Liver (tissue), 9 donors: ENCODE data around the gene RECK. TPM values are rescaled to one million over a fixed set of nuclear protein-coding genes. Genes with fewer than 3 reads are reported as not detected.

Experiments
- DNase-seq: peaks from one replicate; pipeline ENCODE4 v3.0.0-alpha.2; 2017; ENCODE audit warnings: low spot score
- H3K27ac ChIP-seq, 2 donors: one replicate each; pipeline ENCODE4 v1.7.0; 2013; ENCODE audit warnings: inconsistent platforms in 2 of 2, low read length in 2 of 2, control low read depth in 1 of 2, low read depth in 1 of 2, mild to moderate bottlenecking in 1 of 2
- H3K27me3 ChIP-seq, 4 donors: one replicate each; pipeline versions ENCODE4 v1.6.1 to v1.7.0; 2013; ENCODE audit warnings: low read length in 3 of 4, inconsistent platforms in 1 of 4, mild to moderate bottlenecking in 1 of 4, moderate library complexity in 1 of 4; ENCODE audit not compliant: control insufficient read depth in 4 of 4, insufficient read depth in 4 of 4
- H3K36me3 ChIP-seq, 4 donors: one replicate each; pipeline versions ENCODE4 v1.6.1 to v1.7.0; 2013; ENCODE audit warnings: low read length in 3 of 4, mild to moderate bottlenecking in 3 of 4, low read depth in 1 of 4, moderate library complexity in 1 of 4; ENCODE audit not compliant: control insufficient read depth in 4 of 4, insufficient read depth in 3 of 4
- H3K4me1 ChIP-seq, 4 donors: one replicate each; pipeline versions ENCODE4 v1.6.1 to v1.7.0; 2013; ENCODE audit warnings: low read length in 3 of 4, mild to moderate bottlenecking in 3 of 4, moderate library complexity in 1 of 4; ENCODE audit not compliant: control insufficient read depth in 4 of 4, insufficient read depth in 4 of 4
- H3K4me3 ChIP-seq, 3 donors: one replicate each; pipeline versions ENCODE4 v1.6.1 to v1.7.0; 2013; ENCODE audit warnings: low read length in 3 of 3, control low read depth in 1 of 3, low read depth in 1 of 3, mild to moderate bottlenecking in 1 of 3
- H3K9ac ChIP-seq, 2 donors: one replicate each; pipeline ENCODE4 v1.7.0; 2013; ENCODE audit warnings: low read length in 2 of 2, mild to moderate bottlenecking in 2 of 2, moderate library complexity in 2 of 2, control low read depth in 1 of 2, low read depth in 1 of 2
- H3K9me3 ChIP-seq, 4 donors: one replicate each; pipeline versions ENCODE4 v1.6.1 to v1.7.0; 2013; ENCODE audit warnings: low read length in 3 of 4; ENCODE audit not compliant: control insufficient read depth in 4 of 4
- EGR1 ChIP-seq, 2 donors: IDR thresholded peaks; 2 replicates each; pipeline ENCODE4 v1.6.1; 2016 to 2018; ENCODE audit warnings: antibody characterized with exemption in 2 of 2, low read depth in 2 of 2
- FOXA1 ChIP-seq: IDR thresholded peaks from 2 replicates; pipeline ENCODE4 v1.6.1; 2016; ENCODE audit warnings: antibody characterized with exemption
- FOXA2 ChIP-seq: IDR thresholded peaks from 2 replicates; pipeline ENCODE4 v1.6.1; 2016; ENCODE audit warnings: antibody characterized with exemption
- GABPA ChIP-seq, 2 donors: IDR thresholded peaks in 1 of 2; conservative IDR thresholded peaks in 1 of 2; 2 replicates each; pipeline ENCODE4 v1.6.1; 2016; ENCODE audit warnings: antibody characterized with exemption in 2 of 2, mild to moderate bottlenecking in 1 of 2, moderate library complexity in 1 of 2
- HNF4G ChIP-seq: IDR thresholded peaks from 2 replicates; pipeline ENCODE4 v1.6.1; 2016; ENCODE audit warnings: antibody characterized with exemption
- JUND ChIP-seq, 2 donors: IDR thresholded peaks; 2 replicates each; pipeline ENCODE4 v1.6.1; 2016; ENCODE audit warnings: antibody characterized with exemption in 2 of 2
- NR2F2 ChIP-seq: IDR thresholded peaks from 2 replicates; pipeline ENCODE4 v1.6.1; 2016; ENCODE audit warnings: antibody characterized with exemption
- RAD21 ChIP-seq, 2 donors: IDR thresholded peaks; 2 replicates each; pipeline ENCODE4 v1.6.1; 2016; ENCODE audit warnings: antibody characterized with exemption in 2 of 2, mild to moderate bottlenecking in 2 of 2
- RXRA ChIP-seq, 2 donors: IDR thresholded peaks; 2 replicates each; pipeline ENCODE4 v1.6.1; 2017 to 2018; ENCODE audit warnings: antibody characterized with exemption in 2 of 2, mild to moderate bottlenecking in 1 of 2
- YY1 ChIP-seq: IDR thresholded peaks from 2 replicates; pipeline ENCODE4 v1.6.1; 2016; ENCODE audit warnings: antibody characterized with exemption, mild to moderate bottlenecking
- WGBS: extraction: QIAGEN DNeasy Blood & Tissue Kit; methylation state at CpG from one replicate; pipeline ENCODE4 v1.1.7; 2013; 5-methylcytosine and 5-hydroxymethylcytosine counted together
- polyA plus RNA-seq, 2 donors: library from polyadenylated mRNA; stranded (reverse) in 1 of 2; unstranded in 1 of 2; fragments of 200-250 nt in 1 of 2; fragments of >200 nt in 1 of 2; fragmentation: Nextera tagmentation in 1 of 2; extraction: Ambion mirVana in 1 of 2; gene quantifications; one replicate each; pipeline versions ENCODE4 v1.2.1 to v1.2.3, GENCODE V29; 2013 to 2015
- total RNA-seq, 2 donors: library from RNA; depleted of rRNA; stranded (reverse); fragments of >200 nt; gene quantifications; one replicate each; pipeline ENCODE4 v1.2.3, GENCODE V29; 2014
- TF ChIP-seq, protein P1 (sequence below): fragments of 150-350 bp; IDR thresholded peaks from 2 replicates; pipeline ENCODE4 v1.5.1; 2017; ENCODE audit warnings: improper control_type of control experiment, low read depth, low read length; ENCODE audit not compliant: missing input control
- TF ChIP-seq, protein P2 (sequence below): IDR thresholded peaks from 2 replicates; pipeline ENCODE4 v1.6.1; 2016; ENCODE audit warnings: antibody characterized with exemption, mild to moderate bottlenecking
- TF ChIP-seq, protein P3 (sequence below): IDR thresholded peaks from 2 replicates; pipeline ENCODE4 v1.6.1; 2016; ENCODE audit warnings: antibody characterized with exemption
- TF ChIP-seq, protein P4 (sequence below): IDR thresholded peaks from 2 replicates; pipeline ENCODE4 v1.6.1; 2016; ENCODE audit warnings: antibody characterized with exemption
- TF ChIP-seq, protein P5 (sequence below): IDR thresholded peaks from 2 replicates; pipeline ENCODE4 v1.6.1; 2016; ENCODE audit warnings: antibody characterized with exemption
- donor health status: healthy.
- donor health status: healthy.
- donor health status: healthy.
- donor health status: healthy.
- donor health status: healthy.

Gene RECK
- total and polyA plus RNA-seq, 4 donors, result 2.1 to 3.5 (median 2.3) TPM

DNA sequence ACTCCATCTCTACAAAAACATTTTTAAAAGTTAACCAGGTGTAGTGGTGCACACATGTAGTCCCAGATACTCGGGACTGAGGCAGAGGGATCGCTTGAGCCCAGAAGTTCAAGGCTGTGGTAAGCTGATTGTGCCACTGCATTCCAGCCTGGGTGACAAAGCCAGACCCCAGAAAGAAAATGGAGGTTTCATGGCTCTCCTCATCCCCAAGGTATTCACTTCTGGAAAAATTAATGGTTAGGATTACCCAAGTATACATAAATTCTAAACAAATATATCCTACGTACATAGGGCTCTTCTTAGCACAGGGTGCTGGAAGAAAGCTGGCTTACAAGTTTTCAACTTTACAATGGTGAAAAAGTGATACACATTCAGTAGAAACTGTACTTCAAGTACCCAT lies 18.6 kb upstream of the RECK start:
- no peaks in the 10 kb centered on the region for H3K4me1 ChIP-seq
- no peak overlapping the region for H3K27ac ChIP-seq
- H3K4me3 ChIP-seq, result no peak overlapping the region
- no peak for TF ChIP-seq GABPA (IDR thresholded peaks at IDR 0.05 in 1 of 2, conservative IDR thresholded peaks at IDR 0.05 in 1 of 2)
- TF ChIP-seq, protein P1, sequence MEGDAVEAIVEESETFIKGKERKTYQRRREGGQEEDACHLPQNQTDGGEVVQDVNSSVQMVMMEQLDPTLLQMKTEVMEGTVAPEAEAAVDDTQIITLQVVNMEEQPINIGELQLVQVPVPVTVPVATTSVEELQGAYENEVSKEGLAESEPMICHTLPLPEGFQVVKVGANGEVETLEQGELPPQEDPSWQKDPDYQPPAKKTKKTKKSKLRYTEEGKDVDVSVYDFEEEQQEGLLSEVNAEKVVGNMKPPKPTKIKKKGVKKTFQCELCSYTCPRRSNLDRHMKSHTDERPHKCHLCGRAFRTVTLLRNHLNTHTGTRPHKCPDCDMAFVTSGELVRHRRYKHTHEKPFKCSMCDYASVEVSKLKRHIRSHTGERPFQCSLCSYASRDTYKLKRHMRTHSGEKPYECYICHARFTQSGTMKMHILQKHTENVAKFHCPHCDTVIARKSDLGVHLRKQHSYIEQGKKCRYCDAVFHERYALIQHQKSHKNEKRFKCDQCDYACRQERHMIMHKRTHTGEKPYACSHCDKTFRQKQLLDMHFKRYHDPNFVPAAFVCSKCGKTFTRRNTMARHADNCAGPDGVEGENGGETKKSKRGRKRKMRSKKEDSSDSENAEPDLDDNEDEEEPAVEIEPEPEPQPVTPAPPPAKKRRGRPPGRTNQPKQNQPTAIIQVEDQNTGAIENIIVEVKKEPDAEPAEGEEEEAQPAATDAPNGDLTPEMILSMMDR, result no peak
- TF ChIP-seq, protein P2, sequence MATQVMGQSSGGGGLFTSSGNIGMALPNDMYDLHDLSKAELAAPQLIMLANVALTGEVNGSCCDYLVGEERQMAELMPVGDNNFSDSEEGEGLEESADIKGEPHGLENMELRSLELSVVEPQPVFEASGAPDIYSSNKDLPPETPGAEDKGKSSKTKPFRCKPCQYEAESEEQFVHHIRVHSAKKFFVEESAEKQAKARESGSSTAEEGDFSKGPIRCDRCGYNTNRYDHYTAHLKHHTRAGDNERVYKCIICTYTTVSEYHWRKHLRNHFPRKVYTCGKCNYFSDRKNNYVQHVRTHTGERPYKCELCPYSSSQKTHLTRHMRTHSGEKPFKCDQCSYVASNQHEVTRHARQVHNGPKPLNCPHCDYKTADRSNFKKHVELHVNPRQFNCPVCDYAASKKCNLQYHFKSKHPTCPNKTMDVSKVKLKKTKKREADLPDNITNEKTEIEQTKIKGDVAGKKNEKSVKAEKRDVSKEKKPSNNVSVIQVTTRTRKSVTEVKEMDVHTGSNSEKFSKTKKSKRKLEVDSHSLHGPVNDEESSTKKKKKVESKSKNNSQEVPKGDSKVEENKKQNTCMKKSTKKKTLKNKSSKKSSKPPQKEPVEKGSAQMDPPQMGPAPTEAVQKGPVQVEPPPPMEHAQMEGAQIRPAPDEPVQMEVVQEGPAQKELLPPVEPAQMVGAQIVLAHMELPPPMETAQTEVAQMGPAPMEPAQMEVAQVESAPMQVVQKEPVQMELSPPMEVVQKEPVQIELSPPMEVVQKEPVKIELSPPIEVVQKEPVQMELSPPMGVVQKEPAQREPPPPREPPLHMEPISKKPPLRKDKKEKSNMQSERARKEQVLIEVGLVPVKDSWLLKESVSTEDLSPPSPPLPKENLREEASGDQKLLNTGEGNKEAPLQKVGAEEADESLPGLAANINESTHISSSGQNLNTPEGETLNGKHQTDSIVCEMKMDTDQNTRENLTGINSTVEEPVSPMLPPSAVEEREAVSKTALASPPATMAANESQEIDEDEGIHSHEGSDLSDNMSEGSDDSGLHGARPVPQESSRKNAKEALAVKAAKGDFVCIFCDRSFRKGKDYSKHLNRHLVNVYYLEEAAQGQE, result no peak
- TF ChIP-seq NR2F2, result no peak
- TF ChIP-seq RAD21 (IDR thresholded peaks at IDR 0.05), result no peak
- no peak for TF ChIP-seq YY1
- TF ChIP-seq RXRA (IDR thresholded peaks at IDR 0.05), result no peak
- TF ChIP-seq, protein P3, sequence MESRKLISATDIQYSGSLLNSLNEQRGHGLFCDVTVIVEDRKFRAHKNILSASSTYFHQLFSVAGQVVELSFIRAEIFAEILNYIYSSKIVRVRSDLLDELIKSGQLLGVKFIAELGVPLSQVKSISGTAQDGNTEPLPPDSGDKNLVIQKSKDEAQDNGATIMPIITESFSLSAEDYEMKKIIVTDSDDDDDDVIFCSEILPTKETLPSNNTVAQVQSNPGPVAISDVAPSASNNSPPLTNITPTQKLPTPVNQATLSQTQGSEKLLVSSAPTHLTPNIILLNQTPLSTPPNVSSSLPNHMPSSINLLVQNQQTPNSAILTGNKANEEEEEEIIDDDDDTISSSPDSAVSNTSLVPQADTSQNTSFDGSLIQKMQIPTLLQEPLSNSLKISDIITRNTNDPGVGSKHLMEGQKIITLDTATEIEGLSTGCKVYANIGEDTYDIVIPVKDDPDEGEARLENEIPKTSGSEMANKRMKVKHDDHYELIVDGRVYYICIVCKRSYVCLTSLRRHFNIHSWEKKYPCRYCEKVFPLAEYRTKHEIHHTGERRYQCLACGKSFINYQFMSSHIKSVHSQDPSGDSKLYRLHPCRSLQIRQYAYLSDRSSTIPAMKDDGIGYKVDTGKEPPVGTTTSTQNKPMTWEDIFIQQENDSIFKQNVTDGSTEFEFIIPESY, result no peak
- TF ChIP-seq, protein P4, sequence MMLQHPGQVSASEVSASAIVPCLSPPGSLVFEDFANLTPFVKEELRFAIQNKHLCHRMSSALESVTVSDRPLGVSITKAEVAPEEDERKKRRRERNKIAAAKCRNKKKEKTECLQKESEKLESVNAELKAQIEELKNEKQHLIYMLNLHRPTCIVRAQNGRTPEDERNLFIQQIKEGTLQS, result no peak
- TF ChIP-seq JUND (IDR thresholded peaks at IDR 0.05), result no peak
- no peak for TF ChIP-seq FOXA1
- no peak for TF ChIP-seq HNF4G
- no peak for TF ChIP-seq FOXA2
- TF ChIP-seq EGR1 (IDR thresholded peaks at IDR 0.05; ENCODE audit: low read depth in 2 of 2), result no peak
- no peaks in the 10 kb centered on the region for H3K9me3 ChIP-seq
- peaks cover 0 to 5% (median 0%) of the 10 kb centered on the region in 4 donors for H3K27me3 ChIP-seq
- 92% methylated on average over 3 of the region's 3 CpGs for WGBS
- H3K36me3 ChIP-seq, result no peaks in the 10 kb centered on the region
- no peak overlapping the region for H3K9ac ChIP-seq
- DNase-seq, result no peak

DNA sequence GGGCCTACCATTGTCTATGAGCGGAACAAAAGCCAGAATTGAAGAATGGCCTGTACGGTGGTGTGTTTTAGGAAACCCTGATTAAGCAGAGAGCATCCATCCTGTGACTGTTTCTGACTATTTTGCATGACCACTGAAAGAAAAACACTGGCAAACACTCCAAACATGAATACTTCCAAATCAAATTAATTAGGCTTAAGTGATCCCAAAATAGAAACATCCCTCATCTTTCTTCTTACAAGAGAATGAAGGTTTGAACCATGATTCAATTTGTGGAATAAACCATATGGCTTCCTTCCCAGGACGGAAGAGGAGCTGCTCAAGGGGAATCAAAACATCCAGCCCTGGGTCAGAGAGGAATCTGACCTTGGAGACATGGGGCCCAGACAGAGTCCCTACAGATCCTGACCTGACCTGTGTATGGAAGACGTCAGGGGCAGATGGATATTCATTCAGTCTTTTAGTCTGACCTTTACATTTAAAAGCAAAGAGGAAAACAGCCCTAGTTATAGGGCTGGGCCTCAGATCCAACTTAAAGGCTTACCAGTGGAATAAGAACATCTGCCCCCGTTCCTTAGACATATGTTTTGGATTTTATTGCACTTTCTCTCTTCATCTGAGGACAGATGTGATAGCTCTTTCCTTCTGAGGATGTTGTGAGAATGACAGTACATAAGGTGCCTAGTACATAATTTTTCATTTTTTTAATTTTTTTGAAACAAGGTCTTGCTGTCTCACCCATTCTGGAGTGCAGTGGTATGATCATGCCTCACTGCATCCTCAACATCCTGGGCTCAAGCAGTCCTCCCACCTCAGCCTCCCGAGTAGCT lies 17.6 kb upstream of the RECK start:
- no peaks in the 10 kb centered on the region for H3K9me3 ChIP-seq
- 83% methylated on average over 6 of the region's 6 CpGs for WGBS
- DNase-seq, result no peak
- TF ChIP-seq HNF4G (no peak), NR2F2 (no peak), RXRA (IDR thresholded peaks at IDR 0.05) (peak in 1 of 2 donors; percentile 9), FOXA2 (no peak)
- TF ChIP-seq, protein P5, sequence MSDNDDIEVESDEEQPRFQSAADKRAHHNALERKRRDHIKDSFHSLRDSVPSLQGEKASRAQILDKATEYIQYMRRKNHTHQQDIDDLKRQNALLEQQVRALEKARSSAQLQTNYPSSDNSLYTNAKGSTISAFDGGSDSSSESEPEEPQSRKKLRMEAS, result no peak
- H3K36me3 ChIP-seq, result no peaks in the 10 kb centered on the region
- no peaks in the 10 kb centered on the region for H3K4me1 ChIP-seq
- H3K9ac ChIP-seq, result no peak overlapping the region
- peaks cover 0 to 5% (median 0%) of the 10 kb centered on the region in 4 donors for H3K27me3 ChIP-seq
- no peak overlapping the region for H3K27ac ChIP-seq
- H3K4me3 ChIP-seq, result no peak overlapping the region
